ENCODE data around the gene CLDN6. TPM values are rescaled to one million over a fixed set of nuclear protein-coding genes. Genes with fewer than 3 reads are reported as not detected.

The CLDN6 gene
- total and polyA plus RNA-seq, 4 experiments from 2014 or later = not detected

GRCh38 chr16:3036726-3037315 is 18.8 kb upstream of the CLDN6 start, which contains the start of gene BICDL2:
Gene BICDL2 (minus strand): TSS chr16:3036944. CDS start chr16:3035496, 1,448 bp downstream.
- no peak for DNase-seq
- peaks cover 48% of the 10 kb centered on the region for H3K27me3 ChIP-seq (ENCODE audit: insufficient read depth, low read length)
- CTCF ChIA-PET (ENCODE audit: partially characterized antibody) = interaction anchor here (1.3 to 2.9 kb wide), 2 partner anchors 9 to 12 kb away, joined by 7 to 10 read pairs; no protein-coding TSS in a partner anchor
- no peak within 1 kb of the TSS for H3K4me3 ChIP-seq (ENCODE audit: low read length in 2 of 2)
- H3K27ac Mint-ChIP-seq = peak within 1 kb of the TSS in 1 of 7 donors; percentile 30
- H3K36me3 Mint-ChIP-seq = no peaks in the 10 kb centered on the region
- H3K27ac ChIP-seq (ENCODE audit: low read depth, low read length) = no peak within 1 kb of the TSS
- peak within 1 kb of the TSS; percentile 31 to 81 (median 67) for H3K4me3 Mint-ChIP-seq
- no peaks in the 10 kb centered on the region for H3K36me3 ChIP-seq (ENCODE audit: insufficient read depth, low read length)
- POLR2A ChIA-PET (ENCODE audit: partially characterized antibody) = interaction anchor here (1.2 to 3.8 kb wide), 2 partner anchors 12 to 18 kb away, joined by 3 to 14 read pairs; no protein-coding TSS in a partner anchor
- H3K4me1 Mint-ChIP-seq = peaks cover 4 to 12% (median 9%) of the 10 kb centered on the region in 4 donors
- peaks cover 0 to 1% (median 0%) of the 10 kb centered on the region in 8 donors for H3K9me3 Mint-ChIP-seq
- intact Hi-C loops (cut with micrococcal nuclease) = no loop called here
- H3K27me3 Mint-ChIP-seq = peaks cover 46 to 48% of the 10 kb centered on the region in 2 donors
- H3K9me3 ChIP-seq (ENCODE audit: control insufficient read depth in 1 of 2, low read length in 2 of 2) = no peaks in the 10 kb centered on the region
- peaks cover 8% of the 10 kb centered on the region for H3K4me1 ChIP-seq (ENCODE audit: insufficient read depth, low read length)

- ChIA-PET POLR2A (ENCODE audit: partially characterized antibody) (interaction anchor here (0.8 to 3.8 kb wide), 5 partner anchors 12 to 26 kb away, joined by 3 to 14 read pairs (median 4); no protein-coding TSS in a partner anchor), CTCF (ENCODE audit: partially characterized antibody) (interaction anchor here (2.9 to 18.6 kb wide), 3 partner anchors 12 to 95 kb away, joined by 10 to 444 read pairs (median 277); partner anchors contain the start of genes CLDN9 and ZNF213)
- Mint-ChIP-seq H3K4me3 (peak overlapping the region in 5 of 8 donors; percentile 20 to 59 (median 40)), H3K9me3 (peaks cover 0 to 1% (median 0%) of the 10 kb centered on the region in 8 donors), H3K27ac (peak overlapping the region in 1 of 7 donors; percentile 30), H3K4me1 (peaks cover 5 to 16% (median 9%) of the 10 kb centered on the region in 4 donors), H3K27me3 (peaks cover 46 to 49% of the 10 kb centered on the region in 2 donors), H3K36me3 (no peaks in the 10 kb centered on the region)
- Histone ChIP-seq H3K36me3 (ENCODE audit: insufficient read depth, low read length) (no peaks in the 10 kb centered on the region), H3K27me3 (ENCODE audit: insufficient read depth, low read length) (peaks cover 48% of the 10 kb centered on the region), H3K27ac (ENCODE audit: low read depth, low read length) (no peak overlapping the region), H3K4me1 (ENCODE audit: insufficient read depth, low read length) (peaks cover 8% of the 10 kb centered on the region), H3K4me3 (ENCODE audit: low read length in 2 of 2) (no peak overlapping the region), H3K9me3 (ENCODE audit: control insufficient read depth in 1 of 2, low read length in 2 of 2) (no peaks in the 10 kb centered on the region)
- intact Hi-C loops (cut with micrococcal nuclease) = no loop called here
- DNase-seq = no peak
Measured at GRCh38 chr16:3035972-3036725, 18.2 kb upstream of the CLDN6 start.

GRCh38 chr16:3035289-3035971 is 17.4 kb upstream of the CLDN6 start:
- peaks cover 50% of the 10 kb centered on the region for H3K27me3 ChIP-seq (ENCODE audit: insufficient read depth, low read length)

GRCh38 chr16:3032624-3033023 is 14.6 kb upstream of the CLDN6 start:
- no peaks in the 10 kb centered on the region for H3K36me3 Mint-ChIP-seq
- no peak overlapping the region for H3K4me3 ChIP-seq (ENCODE audit: low read length in 2 of 2)
- DNase-seq = no peak
- no peak overlapping the region for H3K27ac ChIP-seq (ENCODE audit: low read depth, low read length)
- no peaks in the 10 kb centered on the region for H3K9me3 ChIP-seq (ENCODE audit: control insufficient read depth in 1 of 2, low read length in 2 of 2)
- peaks cover 35 to 40% of the 10 kb centered on the region in 2 donors for H3K27me3 Mint-ChIP-seq
- peaks cover 15 to 37% (median 24%) of the 10 kb centered on the region in 4 donors for H3K4me1 Mint-ChIP-seq
- peaks cover 35% of the 10 kb centered on the region for H3K27me3 ChIP-seq (ENCODE audit: insufficient read depth, low read length)
- peak overlapping the region in 1 of 8 donors; percentile 36 for H3K4me3 Mint-ChIP-seq
- peaks cover 0 to 3% (median 0%) of the 10 kb centered on the region in 8 donors for H3K9me3 Mint-ChIP-seq
- peaks cover 33% of the 10 kb centered on the region for H3K4me1 ChIP-seq (ENCODE audit: insufficient read depth, low read length)
- CTCF ChIA-PET (ENCODE audit: partially characterized antibody) = interaction anchor here (1.4 to 18.6 kb wide), 10 partner anchors 10 to 139 kb away, joined by 5 to 444 read pairs (median 18); partner anchors contain the start of genes CLDN9, TNFRSF12A and ZNF213
- intact Hi-C loops (cut with micrococcal nuclease) = no loop called here
- no peaks in the 10 kb centered on the region for H3K36me3 ChIP-seq (ENCODE audit: insufficient read depth, low read length)
- POLR2A ChIA-PET (ENCODE audit: partially characterized antibody) = interaction anchor here (1.1 to 3.5 kb wide), 9 partner anchors 9 to 102 kb away, joined by 4 to 19 read pairs (median 6); partner anchors contain the start of genes MMP25, ZNF213 and ZSCAN10
- H3K27ac Mint-ChIP-seq = no peak overlapping the region

More at GRCh38 chr16:3035289-3035971, 17.4 kb upstream of the CLDN6 start:
- intact Hi-C loops (cut with micrococcal nuclease) = no loop called here
- peaks cover 46 to 49% of the 10 kb centered on the region in 2 donors for H3K27me3 Mint-ChIP-seq
- ChIA-PET CTCF (ENCODE audit: partially characterized antibody) (interaction anchor here (0.7 to 18.6 kb wide), 6 partner anchors 10 to 123 kb away, joined by 3 to 444 read pairs (median 8); partner anchors contain the start of genes CLDN9 and ZNF213), POLR2A (ENCODE audit: partially characterized antibody) (interaction anchor here (0.8 to 1.3 kb wide), 4 partner anchors 13 to 25 kb away, joined by 3 to 6 read pairs (median 4); no protein-coding TSS in a partner anchor)
- Histone ChIP-seq H3K4me3 (ENCODE audit: low read length in 2 of 2) (no peak overlapping the region), H3K4me1 (ENCODE audit: insufficient read depth, low read length) (peaks cover 8% of the 10 kb centered on the region), H3K36me3 (ENCODE audit: insufficient read depth, low read length) (no peaks in the 10 kb centered on the region), H3K27ac (ENCODE audit: low read depth, low read length) (no peak overlapping the region), H3K9me3 (ENCODE audit: control insufficient read depth in 1 of 2, low read length in 2 of 2) (no peaks in the 10 kb centered on the region)
- H3K4me3 Mint-ChIP-seq = peak overlapping the region in 3 of 8 donors; percentile 20 to 59 (median 40)
- peaks cover 0 to 1% (median 0%) of the 10 kb centered on the region in 8 donors for H3K9me3 Mint-ChIP-seq
- DNase-seq = no peak
- H3K4me1 Mint-ChIP-seq = peaks cover 5 to 16% (median 10%) of the 10 kb centered on the region in 4 donors
- H3K27ac Mint-ChIP-seq = no peak overlapping the region
- H3K36me3 Mint-ChIP-seq = no peaks in the 10 kb centered on the region

GRCh38 chr16:3030222-3031212 is 12.5 kb upstream of the CLDN6 start:
- H3K36me3 Mint-ChIP-seq = peaks cover 0 to 10% of the 10 kb centered on the region in 2 donors
- intact Hi-C loops (cut with micrococcal nuclease) = loop anchor here (1.0 to 2.0 kb wide), 4 partner anchors 28 to 136 kb away; no protein-coding TSS in a partner anchor
- H3K27me3 Mint-ChIP-seq = peaks cover 23 to 28% of the 10 kb centered on the region in 2 donors
- Histone ChIP-seq H3K4me1 (ENCODE audit: insufficient read depth, low read length) (peaks cover 25% of the 10 kb centered on the region), H3K9me3 (ENCODE audit: control insufficient read depth in 1 of 2, low read length in 2 of 2) (no peaks in the 10 kb centered on the region), H3K27me3 (ENCODE audit: insufficient read depth, low read length) (peaks cover 16% of the 10 kb centered on the region), H3K27ac (ENCODE audit: low read depth, low read length) (no peak overlapping the region), H3K36me3 (ENCODE audit: insufficient read depth, low read length) (peaks cover 19% of the 10 kb centered on the region), H3K4me3 (ENCODE audit: low read length in 2 of 2) (no peak overlapping the region)
- ChIA-PET CTCF (ENCODE audit: partially characterized antibody) (interaction anchor here (0.6 to 18.6 kb wide), 21 partner anchors 9 to 311 kb away, joined by 3 to 444 read pairs (median 5); partner anchors contain the start of genes CLDN9, MMP25, PAQR4 and TNFRSF12A), POLR2A (ENCODE audit: partially characterized antibody) (interaction anchor here (0.6 to 5.4 kb wide), 17 partner anchors 9 to 414 kb away, joined by 3 to 37 read pairs (median 6); partner anchors contain the start of genes MMP25, TNFRSF12A, ZNF213 and ZSCAN10)
- H3K27ac Mint-ChIP-seq = peak overlapping the region in 1 of 7 donors; percentile 81
- H3K4me1 Mint-ChIP-seq = peaks cover 11 to 32% (median 20%) of the 10 kb centered on the region in 4 donors
- DNase-seq = no peak
- peak overlapping the region; percentile 49 to 88 (median 74) for H3K4me3 Mint-ChIP-seq
- peaks cover 0 to 3% (median 0%) of the 10 kb centered on the region in 8 donors for H3K9me3 Mint-ChIP-seq
